ENCODE data around the gene HES4.
"Not testable (repeated sequence)": the region's sequence is repeated elsewhere in the genome, so short reads cannot be mapped to it uniquely, and the experiment has no call there.

- TF ChIP-seq, protein P1, sequence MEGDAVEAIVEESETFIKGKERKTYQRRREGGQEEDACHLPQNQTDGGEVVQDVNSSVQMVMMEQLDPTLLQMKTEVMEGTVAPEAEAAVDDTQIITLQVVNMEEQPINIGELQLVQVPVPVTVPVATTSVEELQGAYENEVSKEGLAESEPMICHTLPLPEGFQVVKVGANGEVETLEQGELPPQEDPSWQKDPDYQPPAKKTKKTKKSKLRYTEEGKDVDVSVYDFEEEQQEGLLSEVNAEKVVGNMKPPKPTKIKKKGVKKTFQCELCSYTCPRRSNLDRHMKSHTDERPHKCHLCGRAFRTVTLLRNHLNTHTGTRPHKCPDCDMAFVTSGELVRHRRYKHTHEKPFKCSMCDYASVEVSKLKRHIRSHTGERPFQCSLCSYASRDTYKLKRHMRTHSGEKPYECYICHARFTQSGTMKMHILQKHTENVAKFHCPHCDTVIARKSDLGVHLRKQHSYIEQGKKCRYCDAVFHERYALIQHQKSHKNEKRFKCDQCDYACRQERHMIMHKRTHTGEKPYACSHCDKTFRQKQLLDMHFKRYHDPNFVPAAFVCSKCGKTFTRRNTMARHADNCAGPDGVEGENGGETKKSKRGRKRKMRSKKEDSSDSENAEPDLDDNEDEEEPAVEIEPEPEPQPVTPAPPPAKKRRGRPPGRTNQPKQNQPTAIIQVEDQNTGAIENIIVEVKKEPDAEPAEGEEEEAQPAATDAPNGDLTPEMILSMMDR (IDR thresholded peaks at IDR 0.05), result not testable (repeated sequence)
- not testable (repeated sequence) for TF ChIP-seq POLR2A, POLR2AphosphoS5 (IDR thresholded peaks at IDR 0.05)
Measured at GRCh38 chr1:991275-991674, 8.6 kb downstream of the HES4 start.

Measured in breast epithelium (tissue), 3 donors.